NAMALWA (cell line): ENCODE results near the gene CLDN7.
A peak's percentile ranks its signal among the peaks of the same experiment; 100 is the strongest.

Experiments used
- DNase-seq: peaks from one replicate; pipeline ENCODE4 v3.0.0-alpha.2; 2015; ENCODE audit warnings: low spot score

CLDN7 gene, protein sequence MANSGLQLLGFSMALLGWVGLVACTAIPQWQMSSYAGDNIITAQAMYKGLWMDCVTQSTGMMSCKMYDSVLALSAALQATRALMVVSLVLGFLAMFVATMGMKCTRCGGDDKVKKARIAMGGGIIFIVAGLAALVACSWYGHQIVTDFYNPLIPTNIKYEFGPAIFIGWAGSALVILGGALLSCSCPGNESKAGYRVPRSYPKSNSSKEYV

DNA sequence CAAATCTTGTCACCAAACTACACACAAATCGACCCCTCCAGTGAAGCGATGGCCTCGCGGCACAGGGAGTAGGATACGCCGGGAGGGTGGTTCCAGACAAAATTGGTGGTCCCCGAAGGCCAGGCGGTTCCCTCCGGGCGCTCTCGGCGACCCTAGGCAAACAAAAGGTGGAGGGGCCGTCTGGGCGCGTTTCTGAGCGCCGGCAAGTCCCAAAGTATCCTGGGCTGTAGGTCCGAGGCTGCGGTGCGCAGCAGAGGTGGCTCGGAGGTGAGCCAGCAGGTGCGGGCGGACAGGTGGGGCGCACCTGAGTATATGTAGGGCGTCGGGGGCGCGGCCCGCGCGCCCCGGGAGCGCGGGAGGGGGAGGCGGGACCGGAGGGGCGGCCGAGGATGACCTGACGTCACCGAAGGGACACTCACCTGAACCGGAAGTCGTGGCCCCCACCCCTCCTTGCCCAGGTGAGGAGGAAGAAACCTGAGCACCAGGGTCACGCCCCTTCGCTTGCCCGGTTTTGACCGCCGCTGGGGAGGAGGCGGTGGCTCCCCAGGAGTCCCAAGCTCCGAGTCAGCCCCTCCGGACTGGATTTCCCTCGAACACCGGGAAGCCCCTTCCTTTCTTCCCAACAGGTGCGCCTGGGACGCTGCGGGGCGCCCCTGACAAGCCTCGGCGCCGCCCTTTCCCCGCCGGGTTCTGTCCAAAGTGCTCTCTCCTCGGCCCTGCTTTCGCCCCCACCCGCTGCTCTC is at the start of gene CLDN7:
Gene CLDN7, minus strand, starts transcription at position 287 of the 743 bp plus-strand sequence. CDS start 435 bp downstream, outside the sequence.
- no peak for DNase-seq

DNA sequence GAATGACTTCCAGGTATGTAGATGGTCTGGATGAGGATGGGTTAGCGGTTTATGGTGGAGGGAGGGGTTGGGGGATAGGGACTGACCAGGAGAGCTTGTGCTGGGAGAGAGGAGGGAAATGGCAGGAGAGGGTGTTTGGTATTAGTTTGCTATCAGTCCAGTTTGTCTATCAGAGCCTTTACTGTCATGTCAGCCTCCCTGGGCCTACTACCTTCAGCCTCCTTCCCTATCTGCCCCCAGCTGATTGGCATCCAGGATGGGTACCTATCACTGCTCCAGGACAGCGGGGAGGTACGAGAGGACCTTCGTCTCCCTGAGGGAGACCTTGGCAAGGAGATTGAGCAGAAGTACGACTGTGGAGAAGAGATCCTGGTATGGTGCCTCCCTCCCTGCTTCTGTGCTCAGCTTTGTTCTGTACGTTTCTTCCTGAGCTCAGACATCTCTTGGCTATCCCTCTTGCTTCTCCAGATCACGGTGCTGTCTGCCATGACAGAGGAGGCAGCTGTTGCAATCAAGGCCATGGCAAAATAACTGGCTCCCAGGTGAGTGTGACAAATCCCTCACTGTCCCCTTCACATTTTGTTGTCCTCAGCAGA is 48.9 kb upstream of the CLDN7 start:
- no peak for DNase-seq

DNA sequence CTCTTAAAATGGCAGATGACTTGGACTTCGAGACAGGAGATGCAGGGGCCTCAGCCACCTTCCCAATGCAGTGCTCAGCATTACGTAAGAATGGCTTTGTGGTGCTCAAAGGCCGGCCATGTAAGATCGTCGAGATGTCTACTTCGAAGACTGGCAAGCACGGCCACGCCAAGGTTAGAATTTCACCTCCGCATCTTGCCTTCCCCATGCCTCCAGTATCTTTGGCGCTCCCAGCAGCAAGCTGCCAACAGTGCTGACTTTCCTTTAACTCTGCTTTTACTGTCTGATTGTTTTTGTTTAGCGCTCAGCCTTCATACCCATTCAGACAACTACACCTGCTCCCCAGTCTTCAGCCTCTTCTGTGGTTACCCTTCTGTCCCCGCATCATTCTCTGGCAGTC is 47.4 kb upstream of the CLDN7 start:
- DNase-seq = no peak

DNA sequence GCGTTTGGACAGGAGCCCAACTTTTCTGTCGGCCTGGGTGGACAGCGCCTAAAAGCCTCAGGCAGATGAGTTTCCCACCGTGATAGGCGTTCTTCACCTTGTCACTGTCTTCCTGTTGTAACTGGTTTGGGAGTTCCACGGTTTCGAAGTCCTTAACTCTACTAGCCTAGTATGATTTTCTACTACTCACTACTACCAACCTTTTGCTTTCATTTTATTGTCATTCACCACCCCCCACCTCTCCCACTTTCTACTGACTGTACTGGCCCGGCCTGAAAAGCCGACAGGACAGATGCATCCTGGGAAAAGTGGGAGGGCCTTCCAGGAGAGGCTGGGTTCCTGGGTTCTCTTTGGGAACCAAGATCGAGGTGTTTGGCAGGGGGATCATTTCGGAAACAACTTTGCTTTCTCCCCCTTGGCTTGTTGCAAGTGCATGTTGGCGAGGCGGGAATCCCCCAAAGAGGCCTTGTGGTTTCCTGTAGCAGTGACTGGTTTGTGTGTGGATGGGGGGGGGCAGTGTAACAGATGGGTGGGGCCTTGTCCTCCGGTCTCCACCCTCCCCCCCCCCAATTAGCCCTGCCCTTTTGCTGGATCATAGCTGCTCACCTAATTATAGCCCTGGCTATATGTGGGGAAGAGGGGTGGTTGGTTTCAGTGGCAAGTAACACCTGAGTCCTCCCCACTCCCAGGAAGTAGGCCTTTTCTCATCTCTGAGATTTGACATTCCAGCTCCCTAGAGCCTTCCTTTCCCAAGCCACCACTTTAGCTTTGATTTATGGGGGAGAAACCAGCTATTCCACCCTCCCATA is 46.6 kb upstream of the CLDN7 start:
- peak; percentile 73 for DNase-seq

DNA sequence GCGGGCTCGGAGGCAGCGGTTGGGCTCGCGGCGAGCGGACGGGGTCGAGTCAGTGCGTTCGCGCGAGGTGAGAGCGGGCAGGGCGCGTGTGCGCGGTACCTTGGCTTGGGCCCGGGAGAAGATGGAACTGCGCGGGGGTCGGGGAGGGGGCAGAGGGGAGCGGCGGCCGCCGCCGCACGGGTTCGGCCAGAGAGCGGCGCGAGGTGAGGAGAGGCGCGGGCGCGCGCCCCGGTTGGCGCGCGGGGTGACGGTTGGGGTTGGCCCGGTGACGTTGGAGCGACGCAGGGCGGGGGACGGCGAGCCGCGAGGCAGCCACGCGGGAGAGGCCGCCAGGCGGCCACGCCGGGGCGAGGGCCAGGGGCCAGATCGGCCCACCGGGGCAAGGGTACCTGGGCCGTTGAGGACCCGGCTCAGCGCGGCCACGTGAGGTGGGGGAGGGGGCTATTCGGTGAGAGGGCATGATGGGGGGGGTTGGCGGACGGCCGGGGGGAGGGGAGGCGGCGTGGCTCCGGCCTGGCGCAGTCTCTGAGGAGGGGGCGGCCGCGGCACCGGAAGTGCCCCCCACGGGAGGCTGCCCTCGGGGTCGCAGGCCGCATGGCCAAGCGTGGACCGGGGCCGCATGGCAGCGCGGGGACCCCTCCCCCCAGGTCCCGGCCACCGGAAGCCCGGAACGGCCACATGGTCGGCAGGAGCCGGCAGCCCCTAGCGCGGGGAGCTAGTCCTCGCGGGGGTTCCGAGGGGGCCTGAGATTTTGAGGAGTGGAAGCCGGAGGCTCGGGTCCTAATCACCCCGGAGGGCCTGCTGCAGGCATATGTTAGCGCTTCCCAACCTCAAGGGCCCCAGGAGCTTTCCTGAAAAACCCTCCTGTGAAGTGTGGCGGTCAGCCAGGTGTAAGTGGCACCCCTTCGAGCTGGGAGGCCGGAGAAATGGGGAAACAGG is 45.7 kb upstream of the CLDN7 start:
- DNase-seq = peak; percentile 44

DNA sequence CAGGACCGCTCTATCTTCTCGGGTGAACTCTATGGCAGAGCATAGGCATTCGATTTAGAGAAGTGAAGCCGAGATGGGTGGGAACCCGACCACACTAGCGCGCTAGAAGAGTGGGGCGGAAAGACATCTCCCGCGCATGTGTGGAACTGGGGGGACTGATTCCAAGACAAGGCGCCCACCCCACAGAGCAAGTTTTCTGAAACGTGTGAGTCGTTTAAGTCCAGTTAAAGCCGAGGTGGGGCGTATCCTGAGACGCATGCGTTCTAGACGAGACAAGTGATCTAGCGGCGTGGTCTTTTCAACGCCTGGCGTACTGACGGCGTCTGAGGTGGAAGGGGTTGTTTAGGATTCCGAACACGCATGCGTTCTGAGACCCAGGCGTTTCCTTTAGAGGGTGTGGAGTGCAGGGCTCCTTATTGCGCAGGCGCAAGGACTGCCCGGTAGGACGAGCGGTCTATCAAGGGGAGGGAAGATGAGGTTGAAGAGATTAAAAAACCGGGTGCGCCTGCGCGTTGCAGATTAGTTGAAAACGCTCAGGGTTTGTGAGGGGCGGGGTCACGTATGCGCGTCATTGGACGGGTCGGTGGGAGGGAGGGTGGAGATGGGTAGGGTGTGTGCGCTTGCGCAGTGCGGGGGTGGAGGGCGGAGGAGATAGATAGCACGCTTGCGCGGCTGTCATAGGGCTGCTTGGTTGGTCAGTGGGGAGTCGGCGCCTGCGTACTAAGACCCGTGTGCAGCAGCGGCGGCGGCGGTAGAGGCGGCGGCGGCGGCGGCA is 44.8 kb upstream of the CLDN7 start, which contains the start of gene EIF5A:
Gene EIF5A, plus strand, starts transcription at position 718 of the 775 bp plus-strand sequence. CDS start 2,008 bp downstream, outside the sequence.
- peak; percentile 98 for DNase-seq

DNA sequence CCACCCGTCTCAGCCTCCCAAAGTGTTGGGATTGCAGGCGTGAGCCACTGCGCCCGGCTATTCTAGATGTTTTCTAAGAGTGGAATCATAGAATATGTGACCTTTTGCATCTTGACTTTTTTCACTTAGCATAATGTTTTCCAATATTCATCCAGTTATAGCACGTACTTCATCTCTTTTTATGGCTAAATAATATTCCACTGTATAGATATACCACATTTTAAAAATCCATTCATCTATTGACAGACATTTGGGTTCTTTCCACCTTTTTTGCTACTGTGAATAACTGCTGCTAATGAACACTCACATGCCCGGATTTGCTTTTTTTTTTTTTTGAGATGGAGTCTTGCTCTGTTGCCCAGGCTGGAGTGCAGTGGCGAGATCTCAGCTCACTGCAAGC is 41.9 kb upstream of the CLDN7 start:
- no peak for DNase-seq

DNA sequence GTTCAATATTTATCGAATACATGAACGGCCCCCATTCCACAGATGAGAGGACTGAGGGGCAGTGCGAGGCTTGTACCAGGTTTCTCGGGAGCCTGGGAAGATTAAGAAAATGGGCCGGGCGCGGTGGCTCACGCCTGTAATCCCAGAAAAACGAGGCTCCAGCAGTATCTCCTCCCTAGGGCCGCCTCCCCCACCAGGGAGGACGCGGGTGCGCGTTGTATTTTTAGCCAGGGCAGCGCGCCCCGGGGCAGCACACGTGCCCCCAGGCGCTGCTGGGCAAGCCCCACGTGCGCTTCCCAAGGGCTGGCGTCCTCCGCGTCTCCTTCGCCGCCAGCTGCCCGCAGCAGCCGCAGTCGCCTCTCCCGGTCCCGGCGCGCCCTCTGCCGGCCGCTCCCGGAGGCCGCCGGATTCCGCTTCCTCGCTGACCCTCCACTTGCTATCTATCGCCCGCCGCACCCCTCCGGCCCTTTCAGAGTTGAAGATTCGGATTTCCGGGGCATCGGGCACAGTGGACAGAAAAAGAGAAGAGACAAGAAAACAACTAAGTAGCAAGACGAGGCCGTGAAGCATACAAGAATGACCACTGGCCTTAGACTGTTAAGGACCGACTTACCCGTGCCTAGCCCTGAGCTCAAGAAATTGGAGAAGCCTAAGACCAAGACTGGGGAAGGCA is 34.0 kb upstream of the CLDN7 start:
- DNase-seq = peak; percentile 61

DNA sequence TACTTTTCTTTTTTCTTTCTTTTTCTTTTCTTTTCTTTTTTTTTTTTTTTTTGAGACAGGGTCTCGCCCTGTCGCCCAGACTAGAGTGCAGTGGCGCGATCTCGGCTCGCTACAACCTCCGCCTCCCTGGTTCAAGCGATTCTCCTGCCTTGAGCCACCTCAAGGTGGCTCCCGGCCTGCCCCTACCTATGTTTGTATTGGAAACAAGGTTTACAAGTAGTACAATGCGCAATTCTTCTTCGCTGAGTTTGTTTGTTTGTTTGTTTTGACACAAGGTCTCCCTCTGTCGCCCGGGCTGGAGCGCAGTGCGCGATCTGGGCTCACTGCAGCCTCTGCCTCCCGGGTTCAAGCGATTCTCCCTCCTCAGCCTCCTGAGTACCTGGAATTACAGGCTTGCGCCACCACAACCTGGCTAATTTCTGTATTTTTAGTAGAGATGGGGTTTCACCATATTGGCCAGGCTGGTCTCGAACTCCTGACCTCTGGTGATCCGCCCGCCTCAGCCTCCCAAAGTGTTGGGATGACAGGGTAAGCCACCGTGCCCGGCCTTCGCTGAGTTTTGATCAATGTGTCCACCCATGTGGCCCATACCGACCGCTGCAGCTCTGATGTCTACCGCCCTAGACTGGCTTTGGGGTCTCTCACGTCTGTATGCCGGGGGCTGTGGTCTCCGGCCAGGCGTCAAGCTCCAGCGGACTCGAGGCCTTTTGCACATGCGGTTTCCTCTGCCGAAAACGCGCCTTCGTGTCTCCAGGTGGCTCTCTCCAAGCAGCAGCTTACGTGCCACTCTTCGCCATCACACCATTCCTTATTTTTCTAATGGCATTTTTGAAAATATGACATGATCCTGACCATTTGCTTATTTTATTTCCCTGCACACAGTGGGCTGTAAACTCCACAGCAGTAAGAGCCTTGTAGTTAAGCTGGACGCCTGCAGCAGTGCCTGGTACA is 33.2 kb upstream of the CLDN7 start:
- no peak for DNase-seq

DNA sequence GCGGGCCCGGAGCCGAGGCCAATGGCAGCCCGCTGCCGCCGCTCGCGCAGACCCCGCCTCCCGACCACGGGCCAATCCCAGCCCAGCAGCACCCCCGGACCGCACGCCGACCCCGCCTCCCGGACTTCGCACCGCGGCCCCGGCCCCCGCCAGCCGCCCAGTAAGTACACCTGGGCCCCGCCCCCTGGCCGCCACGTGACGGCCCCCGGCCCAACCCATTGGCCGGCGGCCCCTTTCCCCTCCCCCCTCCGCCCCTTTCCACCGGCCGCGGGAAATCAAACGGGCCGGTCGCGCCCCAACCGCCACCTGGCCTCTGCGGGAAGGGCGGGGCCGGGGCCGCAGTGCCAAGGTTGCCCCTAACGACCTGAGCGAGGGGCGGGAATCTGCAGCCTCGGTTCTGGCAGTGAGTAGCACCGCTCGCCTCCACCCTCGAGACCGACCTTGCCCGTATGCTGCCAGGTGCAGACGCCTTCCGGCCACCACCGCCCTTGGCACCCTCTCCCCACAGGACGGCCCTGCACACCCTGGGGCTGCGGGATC is 32.4 kb upstream of the CLDN7 start, which contains the start of gene YBX2:
Gene YBX2, minus strand, starts transcription at position 26 of the 540 bp plus-strand sequence. CDS start 139 bp downstream, outside the sequence.
- DNase-seq = peak; percentile 81

DNA sequence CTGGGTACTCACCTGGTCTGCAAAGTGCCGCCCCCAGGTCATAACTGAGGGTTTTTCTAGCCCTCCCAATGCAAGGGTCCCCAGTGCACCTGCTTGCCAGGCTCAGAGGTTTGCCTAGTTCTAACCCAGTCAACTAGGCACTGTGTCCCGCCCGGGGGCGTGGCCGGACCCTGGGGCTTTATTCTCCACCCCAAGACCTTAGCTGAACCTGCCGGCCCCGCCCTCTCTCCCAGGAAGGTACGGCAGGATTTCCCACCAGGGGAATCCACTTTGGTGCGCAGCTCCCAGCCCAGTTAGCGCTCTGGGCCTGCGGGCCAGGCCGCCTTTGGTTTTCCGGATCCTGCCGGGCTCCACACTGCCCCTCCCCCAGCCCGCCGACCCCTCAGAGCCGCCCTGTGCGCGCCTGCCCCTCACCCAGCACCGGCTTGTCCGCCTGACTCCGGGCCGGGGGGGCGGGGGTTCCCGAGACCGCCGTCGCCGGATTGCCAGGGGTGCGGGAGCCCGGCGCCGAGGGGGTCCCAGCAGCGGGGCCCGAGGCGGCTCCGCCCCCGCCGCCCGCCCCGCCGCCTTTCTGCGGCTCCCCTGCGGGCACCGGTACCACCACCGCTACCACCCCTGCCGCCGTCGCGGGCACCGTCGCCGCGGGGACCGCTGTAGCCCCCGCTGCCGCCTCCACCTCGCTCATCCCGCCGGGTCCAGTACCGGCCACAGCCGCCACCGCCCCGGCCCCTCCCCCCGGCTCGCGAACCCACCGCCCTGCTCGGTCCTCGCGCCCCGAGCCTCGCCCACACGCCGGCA is 31.7 kb upstream of the CLDN7 start:
- no peak for DNase-seq

DNA sequence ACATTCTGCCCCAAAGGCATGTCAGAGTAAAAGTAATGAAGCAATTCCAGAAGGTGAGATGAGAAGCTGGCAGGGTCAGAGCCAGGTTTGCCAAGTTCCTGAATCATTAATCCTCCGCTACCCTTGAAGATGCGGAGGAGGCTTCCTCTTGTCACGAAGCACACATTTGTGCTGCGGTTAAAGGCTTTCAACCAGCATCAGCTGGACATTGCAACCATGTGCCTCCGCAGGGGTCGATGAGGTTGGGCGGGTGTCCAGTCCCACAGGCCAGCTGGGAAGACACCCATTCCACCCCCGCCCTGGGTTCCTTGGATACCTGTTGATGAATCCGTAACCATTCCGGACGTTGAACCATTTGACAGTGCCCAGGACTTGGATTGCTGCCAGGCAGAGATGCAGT is 30.9 kb upstream of the CLDN7 start:
- no peak for DNase-seq

DNA sequence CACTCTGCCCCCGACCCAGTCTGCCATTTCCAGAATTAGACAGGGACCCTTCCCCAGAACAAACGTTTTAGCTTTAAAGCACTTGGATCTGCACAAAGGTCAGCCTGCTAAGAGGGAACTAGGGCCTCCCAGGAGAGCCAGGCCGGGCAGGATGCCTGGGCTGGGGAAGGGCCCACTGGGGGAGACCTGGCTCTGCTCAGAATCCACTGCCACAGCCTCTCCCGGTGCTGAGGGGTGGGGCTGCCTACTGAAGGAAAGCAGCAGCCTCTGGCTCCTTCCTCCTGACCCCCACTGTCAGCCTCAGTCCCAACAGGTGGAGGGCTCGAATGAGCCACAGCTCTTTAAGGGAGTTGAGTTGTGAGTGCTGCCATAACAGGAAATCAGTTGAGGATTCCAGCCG is 30.5 kb upstream of the CLDN7 start:
- no peak for DNase-seq

DNA sequence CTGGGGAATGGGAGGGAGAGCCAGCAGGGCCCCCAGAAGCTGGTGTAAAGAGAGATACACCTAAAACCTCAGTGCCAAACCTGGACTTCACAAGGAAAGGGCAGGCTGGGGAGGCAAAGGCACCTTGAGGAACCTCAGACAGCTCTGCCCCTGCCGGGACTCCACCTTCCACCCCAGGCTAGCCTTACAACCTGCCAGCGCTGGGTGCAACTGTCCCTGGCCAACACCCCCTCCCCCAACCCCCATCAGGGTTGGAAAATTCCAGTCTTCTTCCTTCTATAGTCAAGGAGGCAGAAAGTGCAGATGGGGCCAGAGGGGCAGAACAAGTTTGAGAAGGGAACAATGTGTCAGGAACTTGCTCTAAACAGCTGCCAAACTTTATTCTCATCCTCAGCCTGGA is 29.9 kb upstream of the CLDN7 start:
- no peak for DNase-seq

DNA sequence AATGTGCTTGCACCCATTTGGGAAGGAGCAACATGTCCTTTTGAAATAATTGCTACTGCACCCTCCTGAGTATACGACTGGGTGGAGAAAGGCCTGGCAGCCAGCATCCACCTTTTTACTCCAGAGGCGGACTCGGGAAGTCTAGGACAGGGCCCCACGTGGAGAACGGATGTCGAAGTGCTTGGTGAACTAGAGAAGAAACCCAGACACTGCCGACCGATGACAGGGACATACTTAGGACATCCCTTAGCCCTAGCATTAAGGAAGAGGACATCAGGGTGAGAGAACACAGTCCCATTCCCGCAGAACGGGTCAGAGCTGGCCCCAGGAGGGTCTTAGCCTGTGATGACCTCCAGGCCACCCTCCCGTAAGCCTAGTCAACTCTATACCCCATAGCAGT is 28.4 kb upstream of the CLDN7 start:
- DNase-seq = no peak

DNA sequence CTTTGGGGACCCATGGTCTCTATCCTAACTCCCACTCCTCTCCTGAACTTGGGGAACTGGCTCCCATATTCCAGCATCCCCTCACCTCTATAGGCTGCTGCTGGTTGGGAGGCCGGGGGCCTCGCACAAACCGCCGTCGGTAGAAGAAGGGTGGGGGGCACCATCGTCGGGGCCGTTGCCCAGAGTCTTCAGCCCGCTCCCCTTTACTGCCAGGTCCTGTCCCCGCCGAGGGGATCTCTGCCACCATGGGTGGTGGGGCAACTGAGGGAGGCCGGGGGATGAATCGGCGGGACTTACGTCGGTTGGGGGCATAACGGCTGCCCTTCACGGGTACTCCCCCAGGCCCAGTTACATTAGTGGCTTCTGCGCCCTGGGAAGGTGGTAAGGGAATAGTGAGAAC is 27.9 kb upstream of the CLDN7 start:
- DNase-seq = no peak

DNA sequence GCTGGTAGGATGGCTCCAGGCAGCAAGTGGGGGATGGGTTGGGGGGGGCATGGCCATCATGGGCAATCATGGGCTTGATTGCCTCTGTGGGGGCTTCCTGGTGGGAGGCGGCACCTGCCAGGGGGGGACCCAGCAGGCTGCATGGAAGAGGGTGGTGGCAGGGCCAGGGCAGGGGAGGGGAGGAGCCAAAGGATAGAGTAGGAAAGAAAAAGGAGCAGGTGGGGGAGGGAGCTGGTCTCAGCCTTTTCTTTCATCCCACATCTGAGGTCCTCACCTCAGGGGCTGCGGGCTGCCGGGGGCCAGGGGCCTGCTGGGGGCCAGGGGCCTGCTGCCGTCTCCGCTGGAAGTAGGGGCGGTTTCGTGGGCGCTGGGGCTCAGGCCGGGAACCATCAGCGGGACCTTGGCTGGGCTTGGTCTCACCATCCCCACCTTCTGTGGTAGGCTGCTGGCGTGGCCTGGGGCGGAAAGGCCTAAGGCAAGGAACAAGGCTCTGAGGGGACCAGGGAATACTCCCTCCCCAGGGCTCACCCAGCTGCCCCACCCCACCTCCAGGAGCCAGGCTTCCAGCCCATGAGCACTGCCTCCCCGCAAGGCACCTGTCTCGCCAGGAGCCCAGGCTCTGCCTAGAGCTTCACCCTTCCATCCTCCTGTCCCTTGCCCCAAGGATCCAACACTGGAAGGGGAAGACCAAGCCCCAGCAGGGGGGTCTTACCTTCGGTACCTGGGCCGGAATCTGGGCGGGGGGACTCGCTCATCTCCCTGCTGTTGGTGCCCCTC is 27.2 kb upstream of the CLDN7 start:
- no peak for DNase-seq
